Mesodermal cell (in vitro differentiated cells): ENCODE data around the gene FRMD4A.
A peak's percentile ranks its signal among the peaks of the same experiment; 100 is the strongest.
"Not testable (repeated sequence)": the region's sequence is repeated elsewhere in the genome, so short reads cannot be mapped to it uniquely, and the experiment has no call there.

Experiments
- H3K27ac ChIP-seq: 2 replicates; pipeline ENCODE4 v1.7.0; 2013; ENCODE audit warnings: mild to moderate bottlenecking, low read depth, low read length, moderate library complexity; ENCODE audit not compliant: severe bottlenecking
- H3K36me3 ChIP-seq: 2 replicates; pipeline ENCODE4 v1.7.1; 2013; ENCODE audit warnings: mild to moderate bottlenecking, low read length, moderate library complexity; ENCODE audit not compliant: control insufficient read depth, insufficient read depth
- H3K4me1 ChIP-seq: one replicate; pipeline ENCODE4 v1.7.1; 2013; ENCODE audit warnings: mild to moderate bottlenecking, low read length; ENCODE audit not compliant: insufficient read depth, control insufficient read depth, poor library complexity, severe bottlenecking
- H3K4me3 ChIP-seq: 2 replicates; pipeline ENCODE4 v1.7.0; 2013; ENCODE audit warnings: low read length, control low read depth, mild to moderate bottlenecking; ENCODE audit not compliant: insufficient read depth, poor library complexity, severe bottlenecking; ENCODE audit errors: extremely low read depth
- H3K9me3 ChIP-seq: 2 replicates; pipeline ENCODE4 v1.7.1; 2013; ENCODE audit warnings: mild to moderate bottlenecking, low read length, moderate library complexity; ENCODE audit not compliant: control insufficient read depth
- WGBS, 2 experiments: methylation state at CpG; one replicate each; pipeline ENCODE4 v1.1.5; 2013; ENCODE audit warnings: missing lambda C conversion rate in 2 of 2; ENCODE audit not compliant: insufficient coverage in 2 of 2; 5-methylcytosine and 5-hydroxymethylcytosine counted together

Gene FRMD4A

GRCh38 chr10:13787015-13787421 lies 543.7 kb downstream of the FRMD4A start:
- Histone ChIP-seq H3K36me3 (peaks cover 36% of the 10 kb centered on the region), H3K27ac (peak overlapping the region; percentile 81)
- 63 to 90% methylated on average over 2 of the region's 11 CpGs for WGBS, 2 experiments

DNA sequence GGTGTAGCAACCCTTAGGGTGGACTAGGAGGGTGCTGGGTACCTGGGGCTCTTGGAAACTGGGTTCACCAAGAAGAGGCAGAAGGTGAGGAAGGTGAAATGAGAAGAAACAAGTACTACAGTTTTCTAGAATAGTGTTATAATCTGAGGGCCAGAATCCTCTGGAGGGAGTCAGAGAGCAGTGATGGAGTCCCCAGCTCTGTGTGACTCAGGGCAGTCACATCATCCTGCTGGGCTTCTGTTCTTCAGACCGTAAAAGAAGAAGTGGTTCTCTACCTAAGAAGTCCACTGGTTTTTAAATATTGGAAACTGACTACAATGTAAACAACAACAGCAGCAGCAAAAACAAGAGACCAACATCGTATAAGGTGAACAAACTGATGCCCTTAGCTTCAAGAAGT lies 546.7 kb downstream of the FRMD4A start:
- Histone ChIP-seq H3K36me3 (peaks cover 33% of the 10 kb centered on the region), H3K4me1 (peaks cover 27% of the 10 kb centered on the region), H3K4me3 (no peak overlapping the region), H3K9me3 (no peaks in the 10 kb centered on the region), H3K27ac (no peak overlapping the region)
- no CpG with 5 or more reads among the region's 2 CpGs for WGBS, 2 experiments

More at GRCh38 chr10:13787015-13787421, 543.7 kb downstream of the FRMD4A start:
- peaks cover 33% of the 10 kb centered on the region for H3K4me1 ChIP-seq
- no peaks in the 10 kb centered on the region for H3K9me3 ChIP-seq
- H3K4me3 ChIP-seq = no peak overlapping the region

GRCh38 chr10:13779748-13780147 lies 551.0 kb downstream of the FRMD4A start:
- H3K36me3 ChIP-seq = peaks cover 43% of the 10 kb centered on the region
- no peak overlapping the region for H3K4me3 ChIP-seq
- H3K4me1 ChIP-seq = no peaks in the 10 kb centered on the region
- H3K27ac ChIP-seq = no peak overlapping the region
- WGBS, 2 experiments = 88 to 100% methylated on average over 3 to 5 of the region's 6 CpGs
- peaks cover 5% of the 10 kb centered on the region for H3K9me3 ChIP-seq

GRCh38 chr10:13778693-13778960 lies 552.1 kb downstream of the FRMD4A start:
- H3K4me1 ChIP-seq, H3K27ac ChIP-seq, H3K4me3 ChIP-seq, H3K9me3 ChIP-seq: not testable (repeated sequence)
- WGBS, 2 experiments = 96% methylated on average over 4 of the region's 4 CpGs
- H3K36me3 ChIP-seq = peaks cover 52% of the 10 kb centered on the region

DNA sequence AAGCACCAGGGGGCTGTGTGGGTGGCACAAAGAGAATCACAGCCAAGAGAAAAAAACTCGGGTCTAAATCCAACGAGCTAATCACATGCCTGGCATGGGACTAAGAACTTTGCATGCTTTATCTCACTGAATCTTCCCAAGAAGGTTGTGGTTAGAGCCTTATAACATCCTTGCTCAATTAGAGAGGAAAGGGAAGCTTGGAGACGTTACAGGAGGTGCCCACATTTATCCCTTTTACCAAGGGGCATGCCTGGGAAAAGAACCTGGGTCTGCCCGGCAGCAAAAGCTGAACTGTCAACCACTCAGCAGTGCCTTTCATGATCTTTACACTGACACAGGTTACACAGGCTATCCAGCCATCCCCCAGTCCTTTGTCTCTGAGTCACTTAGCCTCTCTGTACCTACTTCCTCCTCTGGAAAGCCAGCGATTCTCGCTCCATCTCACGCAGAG lies 553.8 kb downstream of the FRMD4A start:
- peaks cover 5% of the 10 kb centered on the region for H3K9me3 ChIP-seq
- H3K4me3 ChIP-seq = no peak overlapping the region
- no peaks in the 10 kb centered on the region for H3K4me1 ChIP-seq
- H3K36me3 ChIP-seq = peaks cover 48% of the 10 kb centered on the region
- no peak overlapping the region for H3K27ac ChIP-seq
- WGBS, 2 experiments = 60 to 76% methylated on average over 2 to 4 of the region's 7 CpGs

- WGBS, 2 experiments = 97 to 100% methylated on average over 5 to 9 of the region's 14 CpGs
- no peaks in the 10 kb centered on the region for H3K4me1 ChIP-seq
- peaks cover 51% of the 10 kb centered on the region for H3K36me3 ChIP-seq
- peaks cover 5% of the 10 kb centered on the region for H3K9me3 ChIP-seq
- H3K27ac ChIP-seq = no peak overlapping the region
- H3K4me3 ChIP-seq = no peak overlapping the region
Measured at GRCh38 chr10:13775786-13776775, 554.6 kb downstream of the FRMD4A start.

- Histone ChIP-seq H3K4me3 (no peak overlapping the region), H3K9me3 (peaks cover 5% of the 10 kb centered on the region), H3K4me1 (no peaks in the 10 kb centered on the region), H3K27ac (no peak overlapping the region), H3K36me3 (peaks cover 42% of the 10 kb centered on the region)
- WGBS, 2 experiments = 91 to 93% methylated on average over 5 to 8 of the region's 9 CpGs
Measured at GRCh38 chr10:13774303-13774893, 556.3 kb downstream of the FRMD4A start.

- H3K4me1 ChIP-seq = no peaks in the 10 kb centered on the region
- no peak overlapping the region for H3K4me3 ChIP-seq
- no peak overlapping the region for H3K27ac ChIP-seq
- H3K36me3 ChIP-seq = peaks cover 42% of the 10 kb centered on the region
- WGBS, 2 experiments = 92 to 98% methylated on average over 8 to 11 of the region's 13 CpGs
- H3K9me3 ChIP-seq = peaks cover 5% of the 10 kb centered on the region
Measured at GRCh38 chr10:13773496-13774170, 557.1 kb downstream of the FRMD4A start.

- Histone ChIP-seq H3K9me3 (peaks cover 5% of the 10 kb centered on the region), H3K27ac (no peak overlapping the region), H3K4me3 (no peak overlapping the region), H3K4me1 (peaks cover under 1% of the 10 kb centered on the region), H3K36me3 (peaks cover 42% of the 10 kb centered on the region)
- WGBS, 2 experiments = 90 to 93% methylated on average over 2 to 5 of the region's 8 CpGs
Measured at GRCh38 chr10:13773043-13773442, 557.7 kb downstream of the FRMD4A start.

DNA sequence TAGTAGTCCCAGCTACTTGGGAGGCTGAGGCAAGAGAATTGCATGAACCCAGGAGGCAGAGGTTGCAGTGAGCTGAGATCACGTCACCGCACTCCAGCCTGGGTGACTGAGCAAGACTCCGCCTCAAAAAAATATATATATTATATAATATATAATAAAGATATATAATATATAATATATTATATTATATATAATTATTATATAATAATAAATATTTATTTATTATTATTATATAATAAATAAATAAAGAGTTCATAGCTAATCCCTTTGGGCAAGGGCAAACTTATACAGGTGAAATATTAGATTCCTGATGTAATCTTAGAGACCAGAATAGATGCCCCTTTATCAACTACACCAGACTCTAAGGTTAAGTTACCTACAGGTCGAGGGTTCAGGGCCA lies 558.7 kb downstream of the FRMD4A start:
- no peak overlapping the region for H3K27ac ChIP-seq
- H3K9me3 ChIP-seq = peaks cover 5% of the 10 kb centered on the region
- WGBS, 2 experiments = 90 to 100% methylated on average over 1 of the region's 4 CpGs
- peaks cover 47% of the 10 kb centered on the region for H3K36me3 ChIP-seq
- no peak overlapping the region for H3K4me3 ChIP-seq
- peaks cover 3% of the 10 kb centered on the region for H3K4me1 ChIP-seq
